Measurements from ENCODE around the gene ZSCAN26. TPM values are rescaled to one million over a fixed set of nuclear protein-coding genes. Genes with fewer than 3 reads are reported as not detected.
A peak's percentile ranks its signal among the peaks of the same experiment; 100 is the strongest.

Gene ZSCAN26
- total and polyA plus RNA-seq, 2 donors (not counting 1 experiment from before 2014, with no cell fraction given), result 17.9 to 29.3 TPM

DNA sequence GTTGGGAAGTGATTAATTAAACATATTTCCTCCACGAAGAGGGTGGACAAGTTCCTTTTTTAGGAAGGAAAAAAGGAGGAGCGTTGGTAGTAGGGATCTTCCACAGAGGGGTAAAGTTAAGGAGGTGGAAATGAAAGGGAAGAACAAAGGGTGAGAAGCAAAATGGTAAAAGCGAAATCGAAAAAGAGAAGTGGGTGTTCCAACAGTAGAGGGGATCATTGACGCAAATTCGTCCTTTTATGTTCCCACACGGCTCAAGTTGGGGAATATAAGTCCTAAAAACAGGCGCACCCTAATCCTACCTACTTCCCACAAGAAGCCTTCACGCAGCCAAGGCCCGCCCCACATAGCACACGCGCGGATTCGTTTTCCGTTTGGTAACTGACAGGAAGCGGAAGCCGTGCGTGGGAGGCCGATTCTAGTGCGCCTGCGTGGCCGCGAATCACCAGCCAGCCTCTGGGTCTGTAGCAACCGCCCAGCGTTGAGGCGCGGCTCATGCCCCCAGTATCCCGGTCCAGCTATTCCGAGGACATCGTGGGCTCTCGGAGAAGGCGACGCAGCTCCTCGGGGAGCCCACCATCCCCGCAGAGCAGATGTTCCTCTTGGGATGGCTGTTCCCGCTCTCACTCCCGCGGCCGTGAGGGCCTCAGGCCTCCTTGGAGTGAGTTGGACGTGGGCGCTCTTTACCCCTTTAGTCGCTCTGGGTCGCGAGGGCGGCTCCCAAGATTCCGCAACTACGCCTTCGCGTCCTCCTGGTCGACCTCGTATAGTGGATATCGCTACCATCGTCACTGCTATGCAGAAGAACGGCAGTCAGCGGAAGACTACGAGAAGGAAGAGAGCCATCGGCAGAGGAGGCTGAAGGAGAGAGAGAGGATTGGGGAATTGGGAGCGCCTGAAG lies 7.8 kb upstream of the ZSCAN26 start, which contains the start of gene NKAPL:
TSS of gene NKAPL (plus strand) at position 421 of the 901 bp plus-strand sequence. CDS start at position 496, 75 bp downstream.
- H3K4me2 ChIP-seq (replicated peaks; ENCODE audit: low read depth, low read length, poor library complexity, severe bottlenecking), result peak within 1 kb of the TSS; percentile 52
- intact Hi-C loops (cut with micrococcal nuclease), result no loop called here
- H2AFZ ChIP-seq (ENCODE audit: insufficient read depth, low read depth, low read length, poor library complexity, severe bottlenecking), result peak within 1 kb of the TSS; percentile 82

More for the DNA sequence above, 7.8 kb upstream of the ZSCAN26 start, which contains the start of gene NKAPL:
- ATAC-seq (ENCODE audit: low read depth) (peak; percentile 66), DNase-seq (peak; percentile 71)
- H3K27ac Mint-ChIP-seq, result peak within 1 kb of the TSS; percentile 23
- peak within 1 kb of the TSS; percentile 85 for H3K4me3 Mint-ChIP-seq
- H3K27me3 Mint-ChIP-seq, result peaks cover 3% of the 10 kb centered on the region
- ChIA-PET CTCF (no interaction called here), POLR2A (interaction anchor here (0.6 kb wide), 1 partner anchor 179 kb away, joined by 5 read pairs; the partner anchor contains the start of gene ZNF165)
- Histone ChIP-seq H3K36me3 (replicated peaks in 1 of 2; ENCODE audit: control extremely low read depth in 1 of 2, control insufficient read depth in 1 of 2, extremely low read depth in 1 of 2, insufficient read depth in 2 of 2, low read length in 1 of 2) (no peaks in the 10 kb centered on the region), H3K9me3 (ENCODE audit: control extremely low read depth in 1 of 3, control insufficient read depth in 2 of 3, insufficient read depth in 1 of 3, low read length in 2 of 3) (peaks cover 0 to 14% (median 6%) of the 10 kb centered on the region in 3 donors), H4K20me1 (ENCODE audit: control insufficient read depth, insufficient read depth, low read length, poor library complexity, severe bottlenecking) (no peaks in the 10 kb centered on the region), H3K4me3 (ENCODE audit: control extremely low read depth in 1 of 5, extremely low read depth in 1 of 5, insufficient read depth in 1 of 5, low read depth in 2 of 5, low read length in 4 of 5) (peak within 1 kb of the TSS; percentile 31 to 51 (median 45)), H3K4me1 (ENCODE audit: control insufficient read depth in 2 of 2, insufficient read depth in 2 of 2, low read length in 2 of 2) (peaks cover 0 to 11% of the 10 kb centered on the region in 2 donors), H3K27ac (ENCODE audit: low read length in 2 of 2) (peak within 1 kb of the TSS in 1 of 2 donors; percentile 13), H3K9ac (ENCODE audit: low read length) (peak within 1 kb of the TSS; percentile 29), H3K79me2 (ENCODE audit: control insufficient read depth, insufficient read depth, low read length) (no peaks in the 10 kb centered on the region), H3K27me3 (replicated peaks in 1 of 4; ENCODE audit: control extremely low read depth in 1 of 4, control insufficient read depth in 3 of 4, insufficient read depth in 4 of 4, low read length in 3 of 4) (peaks cover 0 to 11% (median 2%) of the 10 kb centered on the region in 4 experiments)
- H3K9me3 Mint-ChIP-seq (ENCODE audit: insufficient read depth), result no peaks in the 10 kb centered on the region
- TF ChIP-seq, protein P1, sequence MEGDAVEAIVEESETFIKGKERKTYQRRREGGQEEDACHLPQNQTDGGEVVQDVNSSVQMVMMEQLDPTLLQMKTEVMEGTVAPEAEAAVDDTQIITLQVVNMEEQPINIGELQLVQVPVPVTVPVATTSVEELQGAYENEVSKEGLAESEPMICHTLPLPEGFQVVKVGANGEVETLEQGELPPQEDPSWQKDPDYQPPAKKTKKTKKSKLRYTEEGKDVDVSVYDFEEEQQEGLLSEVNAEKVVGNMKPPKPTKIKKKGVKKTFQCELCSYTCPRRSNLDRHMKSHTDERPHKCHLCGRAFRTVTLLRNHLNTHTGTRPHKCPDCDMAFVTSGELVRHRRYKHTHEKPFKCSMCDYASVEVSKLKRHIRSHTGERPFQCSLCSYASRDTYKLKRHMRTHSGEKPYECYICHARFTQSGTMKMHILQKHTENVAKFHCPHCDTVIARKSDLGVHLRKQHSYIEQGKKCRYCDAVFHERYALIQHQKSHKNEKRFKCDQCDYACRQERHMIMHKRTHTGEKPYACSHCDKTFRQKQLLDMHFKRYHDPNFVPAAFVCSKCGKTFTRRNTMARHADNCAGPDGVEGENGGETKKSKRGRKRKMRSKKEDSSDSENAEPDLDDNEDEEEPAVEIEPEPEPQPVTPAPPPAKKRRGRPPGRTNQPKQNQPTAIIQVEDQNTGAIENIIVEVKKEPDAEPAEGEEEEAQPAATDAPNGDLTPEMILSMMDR (IDR thresholded peaks at IDR 0.05), result no peak
- TF ChIP-seq EZH2 (IDR thresholded peaks at IDR 0.05; ENCODE audit: borderline replicate concordance, insufficient read depth, low read depth, low read length, poor library complexity, severe bottlenecking), result no peak
- 62% methylated on average over 55 of the region's 58 CpGs for whole genome bisulfite sequencing (ENCODE audit: insufficient coverage)
- peaks cover 4% of the 10 kb centered on the region for H3K4me1 Mint-ChIP-seq

Measured in B cell (primary cell).